ENCODE results near the gene BMP3.
A peak's percentile ranks its signal among the peaks of the same experiment; 100 is the strongest.

The BMP3 gene

GRCh38 chr4:81061344-81061730, 30.8 kb downstream of the BMP3 start:
- DNase-seq (ENCODE audit: low spot score), result no peak
- TF ChIP-seq CTCF (IDR thresholded peaks at IDR 0.05; ENCODE audit: extremely low read depth, insufficient read depth, missing control alignments), result no peak
- in situ Hi-C loops (cut with MboI; ENCODE audit: low pct_unique_long_range_greater_than_20kb, low sequenced_read_pairs, unreplicated experiment), result no loop called here

- no peak for DNase-seq (ENCODE audit: low spot score)
- no peak for TF ChIP-seq CTCF (IDR thresholded peaks at IDR 0.05; ENCODE audit: extremely low read depth, insufficient read depth, missing control alignments)
Measured at GRCh38 chr4:81062001-81062400, 31.5 kb downstream of the BMP3 start.

GRCh38 chr4:81065446-81065845, 34.9 kb downstream of the BMP3 start:
- in situ Hi-C loops (cut with MboI; ENCODE audit: low pct_unique_long_range_greater_than_20kb, low sequenced_read_pairs, unreplicated experiment), result no loop called here
- no peak for DNase-seq (ENCODE audit: low spot score)
- no peak for TF ChIP-seq CTCF (IDR thresholded peaks at IDR 0.05; ENCODE audit: extremely low read depth, insufficient read depth, missing control alignments)

More at GRCh38 chr4:81062001-81062400, 31.5 kb downstream of the BMP3 start:
- in situ Hi-C loops (cut with MboI; ENCODE audit: low pct_unique_long_range_greater_than_20kb, low sequenced_read_pairs, unreplicated experiment), result no loop called here

- DNase-seq (ENCODE audit: low spot score), result peak; percentile 27
- TF ChIP-seq CTCF (IDR thresholded peaks at IDR 0.05; ENCODE audit: extremely low read depth, insufficient read depth, missing control alignments), result peak; percentile 93
- in situ Hi-C loops (cut with MboI; ENCODE audit: low pct_unique_long_range_greater_than_20kb, low sequenced_read_pairs, unreplicated experiment), result no loop called here
Measured at GRCh38 chr4:81069706-81070331, 39.3 kb downstream of the BMP3 start.

GRCh38 chr4:81071013-81071412, 40.5 kb downstream of the BMP3 start:
- in situ Hi-C loops (cut with MboI; ENCODE audit: low pct_unique_long_range_greater_than_20kb, low sequenced_read_pairs, unreplicated experiment), result no loop called here
- TF ChIP-seq CTCF (IDR thresholded peaks at IDR 0.05; ENCODE audit: extremely low read depth, insufficient read depth, missing control alignments), result no peak
- DNase-seq (ENCODE audit: low spot score), result no peak

GRCh38 chr4:81081156-81081555, 50.6 kb downstream of the BMP3 start:
- in situ Hi-C loops (cut with MboI; ENCODE audit: low pct_unique_long_range_greater_than_20kb, low sequenced_read_pairs, unreplicated experiment), result no loop called here

More at GRCh38 chr4:81081156-81081555, 50.6 kb downstream of the BMP3 start:
- no peak for DNase-seq (ENCODE audit: low spot score)
- TF ChIP-seq CTCF (IDR thresholded peaks at IDR 0.05; ENCODE audit: extremely low read depth, insufficient read depth, missing control alignments), result no peak

Data from GM13977 (cell line).